ENCODE data around the gene CACNA2D3.
"Not testable (repeated sequence)": the region's sequence is repeated elsewhere in the genome, so short reads cannot be mapped to it uniquely, and the experiment has no call there.

GRCh38 chr3:54639790-54640372 lies 517.5 kb downstream of the CACNA2D3 start:
- TF ChIP-seq POLR2A, POLR2AphosphoS5 (IDR thresholded peaks at IDR 0.05): not testable (repeated sequence)
- TF ChIP-seq, protein P1, sequence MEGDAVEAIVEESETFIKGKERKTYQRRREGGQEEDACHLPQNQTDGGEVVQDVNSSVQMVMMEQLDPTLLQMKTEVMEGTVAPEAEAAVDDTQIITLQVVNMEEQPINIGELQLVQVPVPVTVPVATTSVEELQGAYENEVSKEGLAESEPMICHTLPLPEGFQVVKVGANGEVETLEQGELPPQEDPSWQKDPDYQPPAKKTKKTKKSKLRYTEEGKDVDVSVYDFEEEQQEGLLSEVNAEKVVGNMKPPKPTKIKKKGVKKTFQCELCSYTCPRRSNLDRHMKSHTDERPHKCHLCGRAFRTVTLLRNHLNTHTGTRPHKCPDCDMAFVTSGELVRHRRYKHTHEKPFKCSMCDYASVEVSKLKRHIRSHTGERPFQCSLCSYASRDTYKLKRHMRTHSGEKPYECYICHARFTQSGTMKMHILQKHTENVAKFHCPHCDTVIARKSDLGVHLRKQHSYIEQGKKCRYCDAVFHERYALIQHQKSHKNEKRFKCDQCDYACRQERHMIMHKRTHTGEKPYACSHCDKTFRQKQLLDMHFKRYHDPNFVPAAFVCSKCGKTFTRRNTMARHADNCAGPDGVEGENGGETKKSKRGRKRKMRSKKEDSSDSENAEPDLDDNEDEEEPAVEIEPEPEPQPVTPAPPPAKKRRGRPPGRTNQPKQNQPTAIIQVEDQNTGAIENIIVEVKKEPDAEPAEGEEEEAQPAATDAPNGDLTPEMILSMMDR (IDR thresholded peaks at IDR 0.05), result not testable (repeated sequence)
